ENCODE data around the gene COBLL1.

DNA sequence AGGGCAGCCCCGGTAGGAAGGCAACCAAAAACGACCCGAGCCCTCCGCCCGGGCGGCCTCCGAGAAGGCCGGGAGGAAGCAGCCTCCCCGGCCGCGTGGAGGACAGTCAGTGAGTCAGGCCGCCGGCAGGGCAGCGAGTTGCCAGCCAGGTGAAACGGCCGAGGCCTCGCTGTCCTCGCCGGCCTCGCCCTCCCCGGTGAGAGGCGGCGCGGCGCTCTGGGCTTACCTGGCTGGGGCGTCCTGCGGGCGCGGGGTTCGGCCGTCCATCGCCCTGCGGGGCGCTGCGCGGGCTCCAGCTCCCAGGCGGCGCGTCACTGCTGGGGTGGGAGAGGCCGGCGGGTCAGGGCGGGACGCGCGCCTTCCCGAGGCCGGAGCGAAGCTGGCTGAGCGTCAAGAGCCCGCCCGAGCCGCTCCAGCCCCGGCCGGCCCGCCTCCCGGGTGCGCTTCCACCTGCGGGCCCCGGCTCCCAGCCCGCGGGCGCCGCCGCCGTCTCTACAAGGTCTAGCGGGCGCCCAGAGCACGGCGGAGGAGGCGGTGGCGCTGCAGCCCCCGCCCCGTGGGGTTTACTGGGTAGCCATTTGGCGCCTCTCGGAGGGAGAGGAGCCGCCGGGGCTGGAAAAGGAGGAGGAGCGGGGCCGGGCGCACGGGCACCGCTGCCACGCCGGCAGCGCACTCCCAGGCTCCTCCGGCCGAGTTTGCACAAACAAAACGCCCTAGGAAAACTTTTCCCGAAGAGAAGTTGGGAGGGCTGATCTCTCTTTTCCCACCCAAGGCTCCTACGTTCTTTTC, 499 bp downstream of the COBLL1 start:
- TF ChIP-seq POLR2A (IDR thresholded peaks at IDR 0.05; ENCODE audit: low read depth, low read length), result no peak
- no peak for TF ChIP-seq POLR2AphosphoS5 (IDR thresholded peaks at IDR 0.05; ENCODE audit: low read depth, low read length)
- TF ChIP-seq TAF1 (IDR thresholded peaks at IDR 0.05; ENCODE audit: low read depth, low read length), result no peak
- TF ChIP-seq POU2F2 (IDR thresholded peaks at IDR 0.05; ENCODE audit: low read depth, low read length), result no peak
